ENCODE results near the gene HIGD1C. TPM values are rescaled to one million over a fixed set of nuclear protein-coding genes. Genes with fewer than 3 reads are reported as not detected.

The HIGD1C gene
- total RNA-seq, 1 experiment from 2014 or later = not detected

GRCh38 chr12:50988051-50988450 lies 35.7 kb downstream of the HIGD1C start:
- Histone ChIP-seq H3K23ac (ENCODE audit: insufficient read length, low read depth, low read length) (no peak overlapping the region), H4K5ac (ENCODE audit: insufficient read length, low read depth, low read length) (no peak overlapping the region), H3K9ac (ENCODE audit: extremely low read depth, insufficient read length, low read length) (no peak overlapping the region), H3T11ph (ENCODE audit: low read length) (no peak overlapping the region), H2BK5ac (ENCODE audit: insufficient read length, low read length) (no peak overlapping the region), H3K4ac (ENCODE audit: low read depth, low read length) (no peak overlapping the region), H2BK120ac (ENCODE audit: low read depth, low read length, poor library complexity, severe bottlenecking) (no peak overlapping the region), H4K91ac (ENCODE audit: insufficient read length, low read depth, low read length) (no peak overlapping the region), H2BK12ac (ENCODE audit: insufficient read length, low read depth, low read length) (no peak overlapping the region), H3K18ac (ENCODE audit: insufficient read length, low read depth, low read length) (no peak overlapping the region), H3K9me3 (ENCODE audit: control insufficient read depth, low read depth, low read length) (no peaks in the 10 kb centered on the region), H2BK15ac (ENCODE audit: low read depth, low read length) (no peak overlapping the region), H4K20me1 (ENCODE audit: control insufficient read depth, insufficient read depth, insufficient read length) (no peaks in the 10 kb centered on the region), H2AK5ac (ENCODE audit: insufficient read length, low read length) (no peak overlapping the region), H2AFZ (ENCODE audit: low read length) (no peak overlapping the region), H3K14ac (ENCODE audit: insufficient read depth, low read length) (no peak overlapping the region), H3K4me1 (ENCODE audit: insufficient read depth, low read length) (no peaks in the 10 kb centered on the region), H3K27ac (ENCODE audit: insufficient read length, low read depth, low read length) (no peak overlapping the region), H3K27me3 (ENCODE audit: insufficient read depth, low read length) (no peaks in the 10 kb centered on the region), H3K79me2 (ENCODE audit: insufficient read depth, low read length) (no peaks in the 10 kb centered on the region), H3K23me2 (ENCODE audit: insufficient read length, low read depth, low read length, poor library complexity, severe bottlenecking) (no peaks in the 10 kb centered on the region), H4K8ac (replicated peaks; ENCODE audit: insufficient read length, low read depth, low read length) (no peak overlapping the region), H3K4me2 (ENCODE audit: insufficient read depth, insufficient read length, low read length) (no peak overlapping the region), H3K56ac (ENCODE audit: insufficient read length, low read depth, low read length) (no peak overlapping the region), H3K79me1 (ENCODE audit: insufficient read depth, low read depth, low read length, poor library complexity, severe bottlenecking) (no peaks in the 10 kb centered on the region), H2BK20ac (ENCODE audit: low read depth, low read length, poor library complexity, severe bottlenecking) (no peak overlapping the region)
- DNase-seq = no peak
- TF ChIP-seq CTCF (conservative IDR thresholded peaks at IDR 0.05) = no peak
- Mint-ChIP-seq H3K4me1 (peaks cover 0 to 5% of the 10 kb centered on the region in 2 experiments; a peak in 2 of 4 replicates), H3K4me3 (no peak overlapping the region; a peak in 1 of 5 replicates), H3K36me3 (ENCODE audit: insufficient read depth in 1 of 3, low read depth in 3 of 3) (peaks cover 8 to 41% (median 33%) of the 10 kb centered on the region in 3 experiments; a peak in 5 of 7 replicates), H3K9me3 (no peaks in the 10 kb centered on the region), H3K27ac (no peak overlapping the region), H3K27me3 (ENCODE audit: low read depth) (no peaks in the 10 kb centered on the region)
- WGBS (ENCODE audit: extremely low coverage, insufficient read length, low lambda C conversion rate) = no CpG with 5 or more reads among the region's 5 CpGs

Data from H9 (cell line).